Bronchial epithelial cell (primary cell): ENCODE results near the gene CEACAM6. TPM values are rescaled to one million over a fixed set of nuclear protein-coding genes. Genes with fewer than 3 reads are reported as not detected.

Experiments
- DNase-seq: peaks from one replicate; pipeline ENCODE4 v3.0.0-alpha.2; 2010; ENCODE audit warnings: low read depth
- FAIRE-seq: peaks from 2 replicates; lab custom pipeline; 2011; peaks lifted over from hg19 to GRCh38; lab: Jason Lieb, UNC
- H3K27me3 ChIP-seq: 2 replicates; pipeline ENCODE4 v1.5.1; 2011; ENCODE audit warnings: low read length; ENCODE audit not compliant: control insufficient read depth, insufficient read depth
- H3K36me3 ChIP-seq: 2 replicates; pipeline ENCODE4 v1.5.1; 2011; ENCODE audit warnings: low read length; ENCODE audit not compliant: control insufficient read depth, insufficient read depth
- H3K4me3 ChIP-seq: 2 replicates; pipeline ENCODE4 v1.5.1; 2011; ENCODE audit warnings: mild to moderate bottlenecking, low read depth, low read length, control low read depth
- total RNA-seq: library from RNA; depleted of rRNA; stranded (reverse); fragments of >200 nt; gene quantifications from 2 replicates; pipeline ENCODE4 v1.2.1, GENCODE V29; 2014
- TF ChIP-seq, protein P1 (sequence below): IDR thresholded peaks from 2 replicates; pipeline ENCODE4 v1.5.1; 2011; ENCODE audit warnings: mild to moderate bottlenecking, moderate library complexity, low read length, control low read depth, inconsistent platforms; ENCODE audit not compliant: insufficient read depth, severe bottlenecking

CEACAM6 gene
- total RNA-seq, 1 donor from 2014 or later: 13.7 TPM

DNA sequence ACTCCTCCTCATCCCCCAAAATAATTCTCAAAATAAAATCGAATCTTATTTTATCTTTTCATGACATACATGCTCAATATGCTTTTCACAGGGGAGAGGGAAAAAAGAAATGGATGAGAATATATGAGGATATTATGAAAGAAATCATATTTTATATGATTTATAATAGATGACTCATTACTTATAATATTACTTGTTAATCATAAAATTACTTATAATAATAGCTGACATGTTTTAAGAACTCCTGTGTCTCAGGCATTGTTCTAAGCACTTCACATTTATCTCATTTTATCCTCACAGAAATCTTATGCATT is 38.0 kb downstream of the CEACAM6 start:
- DNase-seq (no peak), FAIRE-seq (no peak)
- TF ChIP-seq, protein P1, sequence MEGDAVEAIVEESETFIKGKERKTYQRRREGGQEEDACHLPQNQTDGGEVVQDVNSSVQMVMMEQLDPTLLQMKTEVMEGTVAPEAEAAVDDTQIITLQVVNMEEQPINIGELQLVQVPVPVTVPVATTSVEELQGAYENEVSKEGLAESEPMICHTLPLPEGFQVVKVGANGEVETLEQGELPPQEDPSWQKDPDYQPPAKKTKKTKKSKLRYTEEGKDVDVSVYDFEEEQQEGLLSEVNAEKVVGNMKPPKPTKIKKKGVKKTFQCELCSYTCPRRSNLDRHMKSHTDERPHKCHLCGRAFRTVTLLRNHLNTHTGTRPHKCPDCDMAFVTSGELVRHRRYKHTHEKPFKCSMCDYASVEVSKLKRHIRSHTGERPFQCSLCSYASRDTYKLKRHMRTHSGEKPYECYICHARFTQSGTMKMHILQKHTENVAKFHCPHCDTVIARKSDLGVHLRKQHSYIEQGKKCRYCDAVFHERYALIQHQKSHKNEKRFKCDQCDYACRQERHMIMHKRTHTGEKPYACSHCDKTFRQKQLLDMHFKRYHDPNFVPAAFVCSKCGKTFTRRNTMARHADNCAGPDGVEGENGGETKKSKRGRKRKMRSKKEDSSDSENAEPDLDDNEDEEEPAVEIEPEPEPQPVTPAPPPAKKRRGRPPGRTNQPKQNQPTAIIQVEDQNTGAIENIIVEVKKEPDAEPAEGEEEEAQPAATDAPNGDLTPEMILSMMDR: no peak
- Histone ChIP-seq H3K36me3 (no peaks in the 10 kb centered on the region), H3K4me3 (no peak overlapping the region), H3K27me3 (no peaks in the 10 kb centered on the region)

DNA sequence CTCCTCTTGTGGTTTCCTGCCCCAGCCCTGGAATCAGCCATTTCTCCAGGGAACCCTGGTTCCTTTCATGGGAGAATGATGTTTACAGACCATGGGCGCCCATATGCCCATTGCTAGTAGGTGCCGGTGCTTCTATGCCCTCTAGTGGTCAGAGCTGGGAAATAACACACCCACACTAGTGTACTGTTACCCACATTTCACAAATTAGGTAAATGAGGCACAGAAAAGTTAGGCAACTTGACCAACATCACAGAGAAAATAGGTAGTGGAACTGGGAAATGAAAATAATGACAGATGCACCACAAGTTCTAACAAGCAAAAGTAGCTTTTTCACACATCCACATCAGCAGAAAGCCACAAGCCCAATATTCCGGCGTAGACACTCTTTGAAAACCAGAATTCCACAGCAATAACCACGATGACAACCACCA is 39.7 kb downstream of the CEACAM6 start:
- FAIRE-seq (peak; percentile 95), DNase-seq (peak; percentile 41)
- H3K27me3 ChIP-seq: no peaks in the 10 kb centered on the region
- H3K4me3 ChIP-seq: no peak overlapping the region
- TF ChIP-seq, protein P1: peak; percentile 76
- H3K36me3 ChIP-seq: no peaks in the 10 kb centered on the region

DNA sequence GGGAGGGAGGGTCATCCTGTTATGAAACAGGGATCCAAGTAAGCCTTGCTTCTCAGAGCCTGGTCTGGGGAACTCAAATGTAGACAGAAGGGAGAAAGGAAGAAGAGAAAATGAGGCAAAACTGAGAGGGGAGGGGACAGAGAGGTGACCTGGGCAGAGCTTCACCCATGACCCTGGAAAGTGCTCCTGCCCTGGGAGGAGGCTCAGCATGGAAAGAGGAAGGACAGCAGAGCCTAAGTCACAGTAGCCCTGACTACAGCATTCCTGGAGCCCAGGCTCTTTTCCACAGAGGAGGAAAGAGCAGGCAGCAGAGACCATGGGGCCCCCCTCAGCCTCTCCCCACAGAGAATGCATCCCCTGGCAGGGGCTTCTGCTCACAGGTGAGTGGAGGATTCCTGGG is 41.0 kb downstream of the CEACAM6 start, which contains the start of gene CEACAM3:
Gene CEACAM3, plus strand, starts transcription at position 226 of the 400 bp plus-strand sequence. Its CDS starts 91 bp downstream, at position 317.
- FAIRE-seq (no peak), DNase-seq (no peak)
- no peaks in the 10 kb centered on the region for H3K36me3 ChIP-seq
- H3K27me3 ChIP-seq: no peaks in the 10 kb centered on the region
- TF ChIP-seq, protein P1: no peak
- no peak within 1 kb of the TSS for H3K4me3 ChIP-seq

DNA sequence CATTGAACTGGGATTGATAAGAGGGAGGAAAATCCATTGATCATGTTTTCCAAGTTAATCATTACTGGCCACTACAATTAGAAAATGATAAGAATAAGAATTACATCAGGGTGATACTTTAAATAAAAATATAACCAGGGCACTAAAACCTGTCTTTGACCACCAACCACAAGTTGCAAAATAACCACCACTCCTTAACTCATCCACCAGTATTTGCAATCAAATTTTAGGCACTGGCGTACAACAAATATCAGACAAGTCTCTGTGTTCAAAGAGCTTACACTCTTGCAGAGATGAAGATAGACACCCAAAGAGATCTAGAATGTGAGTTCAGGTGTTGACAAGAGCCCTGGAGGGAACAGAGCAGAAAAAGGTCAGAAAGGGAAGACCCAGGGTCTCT is 41.6 kb downstream of the CEACAM6 start:
- FAIRE-seq: no peak
- DNase-seq: no peak
- Histone ChIP-seq H3K4me3 (no peak overlapping the region), H3K27me3 (no peaks in the 10 kb centered on the region), H3K36me3 (no peaks in the 10 kb centered on the region)
- TF ChIP-seq, protein P1: no peak

DNA sequence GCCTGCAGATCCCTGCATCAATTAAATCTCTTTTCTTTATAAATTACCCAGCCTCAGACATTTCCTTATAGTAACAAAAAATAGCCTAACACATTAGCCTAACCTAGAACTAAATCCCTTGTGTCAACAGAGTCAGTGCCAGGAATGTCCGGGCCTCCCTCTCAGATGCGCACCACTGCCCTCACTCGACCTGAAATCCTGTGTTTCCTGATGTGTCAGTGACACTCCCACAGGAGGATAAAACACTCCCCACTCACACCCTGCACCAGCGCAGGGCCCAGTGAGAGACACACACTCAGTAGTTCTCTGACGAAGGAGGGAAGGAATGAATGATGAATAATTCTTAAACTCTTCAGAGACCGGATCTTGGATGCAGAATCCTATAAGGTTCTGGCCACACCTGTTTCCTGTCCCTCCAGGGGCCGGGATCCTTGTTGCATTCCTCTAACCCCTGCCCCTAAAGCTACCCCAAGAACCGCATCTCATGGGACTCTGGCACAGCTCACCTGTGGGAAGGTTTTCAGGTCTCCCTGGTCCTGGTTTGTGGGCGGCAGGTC is 44.2 kb downstream of the CEACAM6 start:
- Histone ChIP-seq H3K4me3 (no peak overlapping the region), H3K36me3 (no peaks in the 10 kb centered on the region), H3K27me3 (no peaks in the 10 kb centered on the region)
- TF ChIP-seq, protein P1: no peak
- FAIRE-seq (peak; percentile 98), DNase-seq (peak; percentile 83)

DNA sequence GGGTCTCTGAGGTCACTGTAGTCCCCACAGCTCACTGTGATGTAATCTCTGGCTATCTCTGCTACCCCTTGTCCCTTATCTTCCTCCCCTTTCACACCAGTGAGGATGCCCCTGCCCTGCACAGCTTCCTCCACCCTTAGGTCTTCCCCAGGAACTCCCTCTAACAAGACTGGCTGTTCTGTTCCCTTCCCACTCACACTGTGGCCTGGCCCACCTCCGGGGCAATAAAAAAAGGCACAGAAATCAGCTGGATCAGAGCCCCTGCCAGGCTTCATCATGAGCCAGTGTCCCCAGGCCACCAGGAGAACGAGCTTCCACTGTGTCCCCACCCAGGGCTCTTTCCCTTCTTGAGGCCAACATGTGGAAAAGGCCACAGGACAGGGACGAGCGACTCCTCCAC is 45.7 kb downstream of the CEACAM6 start:
- no peaks in the 10 kb centered on the region for H3K27me3 ChIP-seq
- FAIRE-seq: no peak

More for the DNA sequence above, 45.7 kb downstream of the CEACAM6 start:
- TF ChIP-seq, protein P1: no peak
- DNase-seq: no peak
- Histone ChIP-seq H3K36me3 (no peaks in the 10 kb centered on the region), H3K4me3 (no peak overlapping the region)
